AG09319 (cell line): ENCODE data around the gene NDOR1.

Source experiments
- DNase-seq: peaks from one replicate; pipeline ENCODE4 v3.0.0-alpha.2; 2010; ENCODE audit warnings: low read depth; ENCODE audit errors: extremely low read depth
- CTCF ChIP-seq: IDR thresholded peaks from 2 replicates; pipeline ENCODE4 v1.5.1; 2011; ENCODE audit warnings: low read depth, mild to moderate bottlenecking, inconsistent platforms, low read length, moderate library complexity

Gene NDOR1

GRCh38 chr9:137160716-137161557 is 44.6 kb upstream of the NDOR1 start:
- TF ChIP-seq CTCF, result no peak
- DNase-seq, result no peak

- no peak for TF ChIP-seq CTCF
- no peak for DNase-seq
Observed at GRCh38 chr9:137161558-137162486, 43.7 kb upstream of the NDOR1 start.

GRCh38 chr9:137162505-137163364 is 42.8 kb upstream of the NDOR1 start:
- DNase-seq, result no peak
- TF ChIP-seq CTCF, result no peak

GRCh38 chr9:137163365-137163715 is 42.2 kb upstream of the NDOR1 start:
- no peak for DNase-seq
- TF ChIP-seq CTCF, result no peak

- DNase-seq, result no peak
- TF ChIP-seq CTCF, result no peak
Observed at GRCh38 chr9:137163805-137164204, 41.7 kb upstream of the NDOR1 start.

- no peak for TF ChIP-seq CTCF
- DNase-seq, result no peak
Observed at GRCh38 chr9:137164370-137165249, 40.9 kb upstream of the NDOR1 start.
